Measurements from ENCODE around the gene IKZF2. TPM values are rescaled to one million over a fixed set of nuclear protein-coding genes. Genes with fewer than 3 reads are reported as not detected.

Gene IKZF2
- total RNA-seq, 3 donors from 2014 or later: 5.6 to 11.1 (median 8.6) TPM

DNA sequence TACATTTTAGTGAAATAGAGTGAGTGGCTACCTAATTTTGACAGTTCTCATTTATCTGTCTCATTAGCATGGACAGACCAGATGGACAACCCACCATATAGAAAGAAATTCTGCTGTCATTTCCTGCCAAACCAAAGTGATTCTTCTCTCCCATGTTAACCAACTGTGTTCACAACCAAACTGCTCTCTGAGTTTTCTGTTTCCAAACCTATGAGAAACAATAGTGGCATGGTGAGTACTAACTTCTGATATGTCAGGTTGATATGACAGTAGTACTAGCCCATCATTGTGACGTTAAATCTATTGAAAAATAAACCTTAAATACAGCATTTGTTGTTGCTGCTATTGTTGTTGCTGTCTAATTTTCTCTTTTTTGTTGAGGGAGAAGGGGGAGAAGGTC, 72.7 kb downstream of the IKZF2 start:
- TF ChIP-seq, protein P1, sequence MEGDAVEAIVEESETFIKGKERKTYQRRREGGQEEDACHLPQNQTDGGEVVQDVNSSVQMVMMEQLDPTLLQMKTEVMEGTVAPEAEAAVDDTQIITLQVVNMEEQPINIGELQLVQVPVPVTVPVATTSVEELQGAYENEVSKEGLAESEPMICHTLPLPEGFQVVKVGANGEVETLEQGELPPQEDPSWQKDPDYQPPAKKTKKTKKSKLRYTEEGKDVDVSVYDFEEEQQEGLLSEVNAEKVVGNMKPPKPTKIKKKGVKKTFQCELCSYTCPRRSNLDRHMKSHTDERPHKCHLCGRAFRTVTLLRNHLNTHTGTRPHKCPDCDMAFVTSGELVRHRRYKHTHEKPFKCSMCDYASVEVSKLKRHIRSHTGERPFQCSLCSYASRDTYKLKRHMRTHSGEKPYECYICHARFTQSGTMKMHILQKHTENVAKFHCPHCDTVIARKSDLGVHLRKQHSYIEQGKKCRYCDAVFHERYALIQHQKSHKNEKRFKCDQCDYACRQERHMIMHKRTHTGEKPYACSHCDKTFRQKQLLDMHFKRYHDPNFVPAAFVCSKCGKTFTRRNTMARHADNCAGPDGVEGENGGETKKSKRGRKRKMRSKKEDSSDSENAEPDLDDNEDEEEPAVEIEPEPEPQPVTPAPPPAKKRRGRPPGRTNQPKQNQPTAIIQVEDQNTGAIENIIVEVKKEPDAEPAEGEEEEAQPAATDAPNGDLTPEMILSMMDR (IDR thresholded peaks at IDR 0.05): no peak
- no peaks in the 10 kb centered on the region for H3K36me3 ChIP-seq (ENCODE audit: low read depth)
- ATAC-seq (no peak), DNase-seq (no peak)
- no peak overlapping the region for H3K4me3 ChIP-seq
- intact Hi-C loops (cut with DNase I, micrococcal nuclease): no loop called here
- H3K4me1 ChIP-seq (ENCODE audit: low read depth): peaks cover 11% of the 10 kb centered on the region
- H3K9me3 ChIP-seq: no peaks in the 10 kb centered on the region

DNA sequence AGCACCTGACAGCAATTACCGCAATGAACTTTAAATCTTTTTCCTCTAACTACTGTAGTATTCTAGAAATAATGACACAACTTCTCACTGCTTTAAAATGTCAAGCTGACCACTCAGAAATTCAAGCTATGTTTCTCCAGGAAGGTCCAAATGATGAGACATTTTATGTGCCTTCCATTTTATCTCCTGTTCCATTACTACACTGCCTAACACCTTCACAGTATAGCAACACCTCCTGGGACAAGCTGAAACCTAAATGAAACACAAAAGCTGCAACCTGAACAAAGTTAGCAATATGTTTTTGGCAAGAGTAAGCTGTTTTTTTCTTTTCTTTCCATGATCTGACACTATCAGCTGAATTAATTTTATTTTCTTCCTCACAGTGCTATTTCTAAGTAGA, 81.9 kb downstream of the IKZF2 start:
- Histone ChIP-seq H3K9me3 (no peaks in the 10 kb centered on the region), H3K4me1 (ENCODE audit: low read depth) (no peaks in the 10 kb centered on the region), H3K4me3 (no peak overlapping the region), H3K36me3 (ENCODE audit: low read depth) (no peaks in the 10 kb centered on the region)
- intact Hi-C loops (cut with DNase I, micrococcal nuclease): no loop called here
- TF ChIP-seq, protein P1 (IDR thresholded peaks at IDR 0.05): no peak
- DNase-seq: no peak
- ATAC-seq: no peak

DNA sequence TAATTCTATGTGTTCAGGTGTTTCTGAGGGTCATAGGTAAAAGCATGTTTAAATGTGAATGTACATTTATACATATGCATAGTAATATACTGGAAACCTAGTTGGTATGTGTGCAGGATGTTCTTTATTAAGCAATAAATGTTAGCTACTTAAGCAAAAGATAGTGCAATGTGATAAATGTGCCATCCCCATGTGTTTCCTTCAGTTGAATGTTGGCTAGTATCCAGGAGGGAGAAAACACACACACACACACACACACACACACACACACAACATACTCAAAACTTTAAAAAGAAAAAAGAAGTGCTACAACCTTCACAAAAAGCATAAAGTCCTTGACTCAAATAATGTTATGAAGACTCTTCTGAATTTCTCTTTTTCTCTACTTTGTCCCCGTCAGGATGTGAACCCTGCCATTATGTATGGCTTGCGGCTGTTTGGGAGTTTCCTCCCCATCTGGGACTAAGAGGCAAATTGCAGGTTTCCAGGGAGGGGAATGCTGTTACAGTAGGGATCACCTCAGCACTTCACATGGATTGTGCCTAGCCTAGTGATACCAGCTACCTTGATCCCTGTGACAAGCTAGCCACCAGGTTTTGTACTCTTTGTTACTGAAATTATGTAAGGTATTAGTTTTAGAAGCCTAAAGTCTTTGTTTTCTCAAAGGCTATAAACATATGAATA, 82.6 kb downstream of the IKZF2 start:
- no peaks in the 10 kb centered on the region for H3K4me1 ChIP-seq (ENCODE audit: low read depth)
- ATAC-seq (no peak), DNase-seq (no peak)
- intact Hi-C loops (cut with DNase I, micrococcal nuclease): no loop called here
- no peaks in the 10 kb centered on the region for H3K9me3 ChIP-seq
- TF ChIP-seq, protein P1 (IDR thresholded peaks at IDR 0.05): no peak
- H3K4me3 ChIP-seq: no peak overlapping the region
- H3K36me3 ChIP-seq (ENCODE audit: low read depth): no peaks in the 10 kb centered on the region

DNA sequence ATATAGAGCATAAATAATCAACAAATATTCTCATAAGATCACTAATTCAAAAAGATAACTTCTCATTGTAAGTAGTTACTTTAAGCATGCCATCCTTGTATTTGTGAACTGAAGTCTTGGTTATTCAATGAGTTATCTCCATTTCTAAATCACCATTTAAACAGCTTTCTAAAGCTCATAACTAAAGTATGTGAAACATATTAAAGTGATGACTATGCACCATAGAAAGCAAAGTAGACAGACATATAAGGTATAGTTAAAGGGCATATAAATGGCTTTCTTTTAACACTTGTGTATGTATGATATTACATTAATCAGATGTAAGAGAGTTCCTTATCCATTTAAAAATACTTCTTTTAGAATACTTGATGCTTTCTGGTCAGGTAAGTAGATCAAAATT, 83.5 kb downstream of the IKZF2 start:
- H3K36me3 ChIP-seq (ENCODE audit: low read depth): no peaks in the 10 kb centered on the region
- DNase-seq (no peak), ATAC-seq (no peak)
- H3K9me3 ChIP-seq: no peaks in the 10 kb centered on the region
- no peak overlapping the region for H3K4me3 ChIP-seq
- intact Hi-C loops (cut with DNase I, micrococcal nuclease): no loop called here
- TF ChIP-seq, protein P1 (IDR thresholded peaks at IDR 0.05): no peak
- no peaks in the 10 kb centered on the region for H3K4me1 ChIP-seq (ENCODE audit: low read depth)

DNA sequence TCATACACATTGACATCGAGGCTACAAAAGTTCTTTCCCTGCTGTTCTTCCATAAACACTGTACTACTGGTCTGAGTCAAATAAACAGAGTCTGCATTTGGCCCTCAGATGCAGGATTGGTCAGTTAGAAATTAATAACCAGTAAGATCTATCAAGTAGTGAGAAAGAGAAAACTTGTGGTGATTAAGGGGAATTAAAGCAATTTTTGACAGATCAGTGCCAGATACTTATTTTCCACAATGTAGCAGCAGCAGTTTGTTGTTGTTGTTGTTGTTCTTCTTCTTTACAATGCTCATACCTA, 85.0 kb downstream of the IKZF2 start:
- Histone ChIP-seq H3K4me1 (ENCODE audit: low read depth) (no peaks in the 10 kb centered on the region), H3K9me3 (no peaks in the 10 kb centered on the region), H3K36me3 (ENCODE audit: low read depth) (no peaks in the 10 kb centered on the region), H3K4me3 (no peak overlapping the region)
- TF ChIP-seq, protein P1 (IDR thresholded peaks at IDR 0.05): no peak
- no peak for DNase-seq
- intact Hi-C loops (cut with DNase I, micrococcal nuclease): no loop called here
- ATAC-seq: no peak
